HCT116 (cell line): Measurements from ENCODE around the gene ATF2. TPM values are rescaled to one million over a fixed set of nuclear protein-coding genes. Genes with fewer than 3 reads are reported as not detected.

Source experiments
- ATAC-seq: fragments of 200-7000 bp; cut with Tn5 transposase; 2 replicates; pipeline ENCODE4 v1.9.1; 2020; ENCODE audit warnings: mild to moderate bottlenecking, moderate library complexity
- BruUV-seq: library from RNA; stranded (reverse); fragments of 400-500 nt; replicated peaks from 2 replicates; lab custom pipeline; 2021; lab: Mats Ljungman, UMichigan
- CTCF ChIA-PET: fragments of 300-600 bp; sonication (Branson Sonifier 250); formaldehyde crosslinking; loops from one replicate; lab custom pipeline; 2021; ENCODE audit warnings: antibody characterized with exemption; lab: Charles Lee
- POLR2A ChIA-PET: fragments of 300-600, 350-600 bp; sonication (Branson Sonifier 250); formaldehyde crosslinking; loops from one replicate; lab custom pipeline; 2021; ENCODE audit warnings: antibody characterized with exemption; lab: Charles Lee
- RAD21 ChIA-PET, 2 experiments: fragments of 300-600 bp; sonication (Branson Sonifier 250); formaldehyde crosslinking; loops; one replicate each; lab custom pipeline; 2023; ENCODE audit warnings: low total read pairs in 2 of 2; ENCODE audit not compliant: uncharacterized antibody in 2 of 2, unreplicated experiment in 2 of 2, low non-redundant PET in 1 of 2; lab: Charles Lee
- DNase-seq: peaks from one replicate; pipeline ENCODE4 v3.0.0-alpha.2; 2010; ENCODE audit warnings: low read depth, low spot score
- H2AFZ ChIP-seq: fragments of 200-600 bp; shearing (Covaris generic), sonication (generic); 2 replicates; pipeline ENCODE4 v1.6.1; 2017; ENCODE audit warnings: low read depth, mixed run types, mixed read lengths, antibody characterized with exemption, low read length; ENCODE audit not compliant: poor library complexity, severe bottlenecking
- H3K27ac ChIP-seq: 2 replicates; pipeline ENCODE4 v1.5.1; 2012; ENCODE audit warnings: low read depth, low read length
- H3K27me3 ChIP-seq: fragments of 200-600 bp; sonication (generic); 2 replicates; pipeline ENCODE4 v1.6.1; 2016; ENCODE audit warnings: mixed run types, low read length, mixed read lengths; ENCODE audit not compliant: insufficient read depth
- H3K36me3 ChIP-seq, 2 experiments: fragments of 200-500 bp in 1 of 2; fragments of 200-600 bp in 1 of 2; sonication (Bioruptor generic) in 1 of 2; sonication (generic) in 1 of 2; 2 replicates each; pipeline versions ENCODE4 v1.5.1 to v1.6.1; 2014 to 2016; ENCODE audit warnings: low read length in 2 of 2, inconsistent platforms in 1 of 2, mixed read lengths in 1 of 2, mixed run types in 1 of 2; ENCODE audit not compliant: insufficient read depth in 2 of 2, control insufficient read depth in 1 of 2
- H3K4me1 ChIP-seq, 2 experiments: fragments of 200-600 bp in 1 of 2; sonication (generic) in 1 of 2; 2 replicates each; pipeline versions ENCODE4 v1.5.1 to v1.6.1; 2012 to 2017; ENCODE audit warnings: low read length in 2 of 2, inconsistent platforms in 1 of 2, mild to moderate bottlenecking in 1 of 2, mixed read lengths in 1 of 2, mixed run types in 1 of 2, moderate library complexity in 1 of 2; ENCODE audit not compliant: insufficient read depth in 2 of 2, control insufficient read depth in 1 of 2
- H3K4me2 ChIP-seq: fragments of 200-600 bp; sonication (generic); 2 replicates; pipeline ENCODE4 v1.6.1; 2017; ENCODE audit warnings: mixed run types, low read length, mixed read lengths
- H3K4me3 ChIP-seq, 2 experiments: fragments of 200-600 bp in 1 of 2; sonication (generic) in 1 of 2; replicated peaks in 1 of 2; 2 replicates each; pipeline ENCODE4 v1.5.1; 2011 to 2016; ENCODE audit warnings: low read length in 2 of 2, control low read depth in 1 of 2, low read depth in 1 of 2, mild to moderate bottlenecking in 1 of 2, mixed read lengths in 1 of 2, mixed run types in 1 of 2
- H3K79me2 ChIP-seq: fragments of 200-600 bp; sonication (generic); 2 replicates; pipeline ENCODE4 v1.6.1; 2017; ENCODE audit warnings: mild to moderate bottlenecking, mixed run types, low read length, moderate library complexity, mixed read lengths; ENCODE audit not compliant: insufficient read depth
- H3K9ac ChIP-seq: fragments of 200-600 bp; sonication (generic); 2 replicates; pipeline ENCODE4 v1.6.1; 2016; ENCODE audit warnings: low read length, mixed read lengths
- H3K9me2 ChIP-seq: fragments of 200-600 bp; sonication (generic), shearing (Covaris generic); 2 replicates; pipeline ENCODE4 v1.6.1; 2017; ENCODE audit warnings: mixed run types, mild to moderate bottlenecking, moderate library complexity; ENCODE audit not compliant: insufficient read depth
- H3K9me3 ChIP-seq, 2 experiments: fragments of 200-500 bp in 1 of 2; fragments of 200-600 bp in 1 of 2; sonication (Bioruptor generic) in 1 of 2; sonication (generic) in 1 of 2; 2 replicates each; pipeline ENCODE4 v1.6.1; 2014 to 2017; ENCODE audit warnings: low read length in 2 of 2, mixed read lengths in 2 of 2, inconsistent platforms in 1 of 2, low read depth in 1 of 2, mild to moderate bottlenecking in 1 of 2, mixed run types in 1 of 2, moderate library complexity in 1 of 2; ENCODE audit not compliant: control insufficient read depth in 1 of 2, insufficient read depth in 1 of 2
- H4K20me1 ChIP-seq: fragments of 200-600 bp; sonication (generic), shearing (Covaris generic); 2 replicates; pipeline ENCODE4 v1.6.1; 2017; ENCODE audit warnings: mixed run types, mild to moderate bottlenecking, moderate library complexity; ENCODE audit not compliant: insufficient read depth
- CTCF ChIP-seq, 3 experiments: fragments of 200-600 bp in 1 of 3; sonication (generic) in 1 of 3; IDR thresholded peaks in 2 of 3; conservative IDR thresholded peaks in 1 of 3; 2 replicates each; pipeline ENCODE4 v1.5.1; 2012 to 2017; ENCODE audit warnings: low read depth in 2 of 3, low read length in 2 of 3, antibody characterized with exemption in 1 of 3, borderline replicate concordance in 1 of 3, control low read depth in 1 of 3, mild to moderate bottlenecking in 1 of 3, mixed read lengths in 1 of 3, mixed run types in 1 of 3, moderate library complexity in 1 of 3; ENCODE audit not compliant: insufficient read depth in 1 of 3
- ELF1 ChIP-seq: IDR thresholded peaks from 2 replicates; pipeline ENCODE4 v1.6.1; 2012; ENCODE audit warnings: low read depth, borderline replicate concordance
- EZH2phosphoT487 ChIP-seq: fragments of 200-600 bp; IDR thresholded peaks from 2 replicates; pipeline ENCODE4 v1.6.1; 2018; ENCODE audit warnings: antibody characterized with exemption, borderline replicate concordance
- SRF ChIP-seq: IDR thresholded peaks from 2 replicates; pipeline ENCODE4 v1.6.1; 2012; ENCODE audit warnings: low read depth
- ZBTB33 ChIP-seq: IDR thresholded peaks from 2 replicates; pipeline ENCODE4 v1.6.1; 2011; ENCODE audit warnings: mild to moderate bottlenecking, low read length, moderate library complexity; ENCODE audit not compliant: insufficient replicate concordance; ENCODE audit errors: extremely low read depth
- ZFX ChIP-seq: fragments of 450-650 bp; IDR thresholded peaks from 2 replicates; pipeline ENCODE4 v1.6.1; 2017
- intact Hi-C: fragments of 100-400 bp; cut with micrococcal nuclease; formaldehyde crosslinking; loops from 2 replicates; pipeline ENCODE4 v1.10.0; 2022
- total RNA-seq: library from RNA; stranded (reverse); gene quantifications from one replicate; pipeline ENCODE4 v1.2.1, GENCODE V29; 2021; ENCODE audit not compliant: unreplicated experiment

ATF2 gene
- total RNA-seq, 1 experiment from 2014 or later: 29.6 TPM

DNA sequence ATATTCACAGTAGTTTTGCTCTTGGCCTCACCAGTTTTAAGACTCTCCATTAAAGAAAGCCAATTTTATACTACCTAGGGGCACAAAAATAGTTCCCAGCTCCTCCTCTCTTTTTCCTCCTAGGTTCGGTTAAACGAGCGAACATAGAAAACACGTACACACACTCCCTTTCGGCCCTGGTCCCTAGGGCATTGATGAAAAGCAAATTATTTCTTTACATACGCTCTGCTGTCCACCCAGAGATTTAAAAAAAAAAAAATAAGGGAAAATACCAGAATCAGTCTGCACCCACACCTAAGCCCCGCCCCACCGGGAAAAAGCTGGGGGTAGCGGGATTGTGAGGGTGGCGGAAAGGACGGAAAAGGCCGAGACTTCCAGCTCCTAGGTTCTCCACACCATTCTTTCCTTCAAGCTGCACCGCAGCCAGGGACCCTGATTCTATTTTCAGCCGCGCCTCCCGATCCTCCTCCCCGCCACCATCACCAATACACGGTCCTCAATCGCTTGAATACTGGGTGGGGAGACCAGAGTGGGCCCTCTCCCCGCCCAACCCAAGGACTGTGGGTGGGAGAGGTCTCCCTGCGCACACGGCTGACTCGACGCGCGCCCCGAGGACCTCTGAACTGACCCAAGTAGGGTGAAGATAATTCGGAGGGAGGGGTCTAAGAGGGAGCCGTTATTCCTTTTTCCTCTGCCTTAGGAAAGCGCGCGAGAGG lies 769 bp downstream of the ATF2 start:
- Histone ChIP-seq H3K36me3 (no peaks in the 10 kb centered on the region), H3K9me3 (no peaks in the 10 kb centered on the region), H3K4me3 (peak overlapping the region; percentile 99), H4K20me1 (no peaks in the 10 kb centered on the region), H3K27me3 (no peaks in the 10 kb centered on the region), H3K27ac (peak overlapping the region; percentile 81), H3K9ac (peak overlapping the region; percentile 77), H3K4me1 (peaks cover 0 to 12% of the 10 kb centered on the region in 2 experiments; a peak in 3 of 4 replicates), H2AFZ (peak overlapping the region; percentile 65), H3K9me2 (no peaks in the 10 kb centered on the region), H3K4me2 (peak overlapping the region; percentile 69), H3K79me2 (peaks cover 54% of the 10 kb centered on the region)
- TF ChIP-seq ELF1: no peak
- no peak for TF ChIP-seq CTCF (IDR thresholded peaks at IDR 0.05 in 2 of 3, conservative IDR thresholded peaks at IDR 0.05 in 1 of 3; ENCODE audit: borderline replicate concordance in 1 of 3, insufficient read depth in 1 of 3, low read depth in 2 of 3, low read length in 2 of 3)
- no peak for TF ChIP-seq ZBTB33
- TF ChIP-seq ZFX: peak; percentile 27; the same call in 1 of the 2 replicates
- TF ChIP-seq EZH2phosphoT487: no peak
- TF ChIP-seq SRF: no peak
- POLR2A ChIA-PET: no interaction called here
- BruUV-seq: no TSS peak
- ATAC-seq: peak; percentile 1; the same call in 1 of the 2 replicates
- RAD21 ChIA-PET: no interaction called here
- no peak for DNase-seq
- CTCF ChIA-PET: no interaction called here
- intact Hi-C loops: no loop called here
